HAP-1 (cell line): ENCODE results near the gene MKRN2OS.
A peak's percentile ranks its signal among the peaks of the same experiment; 100 is the strongest.

ENCODE experiments used
- DNase-seq, 2 experiments: peaks; one replicate each; pipeline ENCODE4 v3.0.0-alpha.2; 2016 to 2020; ENCODE audit warnings: low spot score in 2 of 2
- H3K27me3 ChIP-seq: fragments of 250-450 bp; sonication (Bioruptor Pico); 2 replicates; pipeline ENCODE4 v1.5.1; 2020; ENCODE audit warnings: low read depth, mild to moderate bottlenecking, moderate library complexity
- H3K36me3 ChIP-seq: fragments of 250-450 bp; sonication (Bioruptor Pico); replicated peaks from 2 replicates; pipeline ENCODE4 v1.5.1; 2020; ENCODE audit warnings: mild to moderate bottlenecking
- H3K4me1 ChIP-seq: fragments of 250-450 bp; sonication (Bioruptor Pico); 2 replicates; pipeline ENCODE4 v1.5.1; 2020; ENCODE audit warnings: mild to moderate bottlenecking
- H3K4me3 ChIP-seq: fragments of 250-450 bp; sonication (Bioruptor Pico); 2 replicates; pipeline ENCODE4 v1.5.1; 2020; ENCODE audit warnings: mild to moderate bottlenecking, moderate library complexity
- H3K9me3 ChIP-seq: fragments of 250-450 bp; sonication (Bioruptor Pico); 2 replicates; pipeline ENCODE4 v1.5.1; 2020; ENCODE audit warnings: mild to moderate bottlenecking, moderate library complexity
- in situ Hi-C: fragments of 300-500 bp; cut with MboI; formaldehyde crosslinking; loops from 3 replicates; pipeline ENCODE4 v1.14.3; 2020; ENCODE audit warnings: low sequenced_read_pairs, inconsistent platforms, mixed read lengths

Gene MKRN2OS

GRCh38 chr3:12578742-12579141 is 33.4 kb upstream of the MKRN2OS start:
- Histone ChIP-seq H3K36me3 (peaks cover 77% of the 10 kb centered on the region), H3K4me3 (no peak overlapping the region), H3K27me3 (no peaks in the 10 kb centered on the region), H3K9me3 (no peaks in the 10 kb centered on the region), H3K4me1 (no peaks in the 10 kb centered on the region)
- in situ Hi-C loops: no loop called here
- DNase-seq: no peak

- no peak for DNase-seq
- Histone ChIP-seq H3K4me3 (no peak overlapping the region), H3K9me3 (no peaks in the 10 kb centered on the region), H3K36me3 (peaks cover 76% of the 10 kb centered on the region), H3K4me1 (no peaks in the 10 kb centered on the region), H3K27me3 (no peaks in the 10 kb centered on the region)
- in situ Hi-C loops: no loop called here
Observed at GRCh38 chr3:12577379-12577778, 32.1 kb upstream of the MKRN2OS start.

- Histone ChIP-seq H3K27me3 (no peaks in the 10 kb centered on the region), H3K4me1 (no peaks in the 10 kb centered on the region), H3K4me3 (no peak overlapping the region), H3K9me3 (no peaks in the 10 kb centered on the region), H3K36me3 (peaks cover 81% of the 10 kb centered on the region)
- in situ Hi-C loops: no loop called here
- DNase-seq: no peak
Observed at GRCh38 chr3:12574661-12575060, 29.4 kb upstream of the MKRN2OS start.

GRCh38 chr3:12574131-12574530 is 28.8 kb upstream of the MKRN2OS start:
- no peak for DNase-seq
- Histone ChIP-seq H3K36me3 (peaks cover 80% of the 10 kb centered on the region), H3K9me3 (no peaks in the 10 kb centered on the region), H3K4me1 (no peaks in the 10 kb centered on the region), H3K4me3 (no peak overlapping the region), H3K27me3 (no peaks in the 10 kb centered on the region)
- in situ Hi-C loops: no loop called here

- H3K36me3 ChIP-seq: peaks cover 67% of the 10 kb centered on the region
- in situ Hi-C loops: no loop called here
- no peak overlapping the region for H3K4me3 ChIP-seq
- H3K4me1 ChIP-seq: no peaks in the 10 kb centered on the region
- no peaks in the 10 kb centered on the region for H3K27me3 ChIP-seq
- H3K9me3 ChIP-seq: no peaks in the 10 kb centered on the region
- no peak for DNase-seq
Observed at GRCh38 chr3:12571986-12572385, 26.7 kb upstream of the MKRN2OS start.

- Histone ChIP-seq H3K4me1 (peaks cover 4% of the 10 kb centered on the region), H3K36me3 (peaks cover 48% of the 10 kb centered on the region), H3K9me3 (peaks cover 3% of the 10 kb centered on the region; the same call in 1 of the 2 replicates), H3K4me3 (no peak overlapping the region), H3K27me3 (no peaks in the 10 kb centered on the region)
- no peak for DNase-seq
- in situ Hi-C loops: no loop called here
Observed at GRCh38 chr3:12569836-12570235, 24.5 kb upstream of the MKRN2OS start.

GRCh38 chr3:12568747-12569146 is 23.4 kb upstream of the MKRN2OS start:
- H3K36me3 ChIP-seq: peaks cover 37% of the 10 kb centered on the region
- DNase-seq: no peak
- peaks cover 3% of the 10 kb centered on the region; the same call in 1 of the 2 replicates for H3K9me3 ChIP-seq
- H3K4me1 ChIP-seq: peaks cover 12% of the 10 kb centered on the region
- H3K4me3 ChIP-seq: no peak overlapping the region
- in situ Hi-C loops: no loop called here
- H3K27me3 ChIP-seq: no peaks in the 10 kb centered on the region

GRCh38 chr3:12566976-12567375 is 21.7 kb upstream of the MKRN2OS start:
- Histone ChIP-seq H3K27me3 (no peaks in the 10 kb centered on the region), H3K36me3 (peaks cover 20% of the 10 kb centered on the region), H3K4me3 (no peak overlapping the region), H3K4me1 (peaks cover 23% of the 10 kb centered on the region), H3K9me3 (peaks cover 3% of the 10 kb centered on the region; the same call in 1 of the 2 replicates)
- in situ Hi-C loops: no loop called here
- no peak for DNase-seq

- DNase-seq: no peak
- in situ Hi-C loops: no loop called here
Observed at GRCh38 chr3:12562451-12562850, 17.2 kb upstream of the MKRN2OS start.

GRCh38 chr3:12561397-12561796 is 16.1 kb upstream of the MKRN2OS start:
- peaks cover 5% of the 10 kb centered on the region for H3K36me3 ChIP-seq
- no peaks in the 10 kb centered on the region for H3K27me3 ChIP-seq
- H3K9me3 ChIP-seq: no peaks in the 10 kb centered on the region; the same call in 1 of the 2 replicates
- in situ Hi-C loops: no loop called here
- peak in 1 of 2 experiments; percentile 30 for DNase-seq
- peaks cover 51% of the 10 kb centered on the region for H3K4me1 ChIP-seq
- H3K4me3 ChIP-seq: no peak overlapping the region

More at GRCh38 chr3:12562451-12562850, 17.2 kb upstream of the MKRN2OS start:
- Histone ChIP-seq H3K27me3 (no peaks in the 10 kb centered on the region), H3K9me3 (peaks cover 3% of the 10 kb centered on the region; the same call in 1 of the 2 replicates), H3K36me3 (peaks cover under 1% of the 10 kb centered on the region), H3K4me1 (peaks cover 49% of the 10 kb centered on the region), H3K4me3 (no peak overlapping the region)

- Histone ChIP-seq H3K36me3 (peaks cover 5% of the 10 kb centered on the region), H3K27me3 (no peaks in the 10 kb centered on the region), H3K4me3 (no peak overlapping the region), H3K4me1 (peaks cover 54% of the 10 kb centered on the region), H3K9me3 (no peaks in the 10 kb centered on the region)
- DNase-seq: no peak
- in situ Hi-C loops: no loop called here
Observed at GRCh38 chr3:12560505-12561190, 15.3 kb upstream of the MKRN2OS start.

- Histone ChIP-seq H3K36me3 (peaks cover 5% of the 10 kb centered on the region), H3K4me1 (peaks cover 47% of the 10 kb centered on the region), H3K27me3 (no peaks in the 10 kb centered on the region), H3K9me3 (no peaks in the 10 kb centered on the region), H3K4me3 (no peak overlapping the region)
- in situ Hi-C loops: no loop called here
- no peak for DNase-seq
Observed at GRCh38 chr3:12559520-12559919, 14.2 kb upstream of the MKRN2OS start.

- peak overlapping the region; percentile 95 for H3K4me3 ChIP-seq
- peak; percentile 45 to 58 for DNase-seq
- peaks cover 42% of the 10 kb centered on the region for H3K4me1 ChIP-seq
Observed at GRCh38 chr3:12558706-12559105, 13.4 kb upstream of the MKRN2OS start.

GRCh38 chr3:12557473-12558100 is 12.3 kb upstream of the MKRN2OS start:
- Histone ChIP-seq H3K4me1 (peaks cover 39% of the 10 kb centered on the region), H3K27me3 (no peaks in the 10 kb centered on the region), H3K4me3 (peak overlapping the region; percentile 95), H3K9me3 (no peaks in the 10 kb centered on the region), H3K36me3 (peaks cover 5% of the 10 kb centered on the region)
- peak in 1 of 2 experiments; percentile 20 for DNase-seq
- in situ Hi-C loops: no loop called here

More at GRCh38 chr3:12558706-12559105, 13.4 kb upstream of the MKRN2OS start:
- peaks cover 5% of the 10 kb centered on the region for H3K36me3 ChIP-seq
- in situ Hi-C loops: no loop called here
- no peaks in the 10 kb centered on the region for H3K9me3 ChIP-seq
- H3K27me3 ChIP-seq: no peaks in the 10 kb centered on the region
